H1 (cell line): ENCODE results near the gene NDUFB10. TPM values are rescaled to one million over a fixed set of nuclear protein-coding genes. Genes with fewer than 3 reads are reported as not detected.

Experiments used
- CTCF ChIA-PET: fragments of 300-600 bp; sonication (Branson Sonifier 250); formaldehyde crosslinking; loops from one replicate; lab custom pipeline; 2021; ENCODE audit not compliant: partially characterized antibody; lab: Charles Lee
- POLR2A ChIA-PET: fragments of 300-600 bp; sonication (Branson Sonifier 250); formaldehyde crosslinking; loops from one replicate; lab custom pipeline; 2021; ENCODE audit warnings: inconsistent platforms; ENCODE audit not compliant: partially characterized antibody; lab: Charles Lee
- DNase-seq, 2 experiments: peaks; one replicate each; pipeline versions ENCODE4 v3.0.0 to v3.0.0-alpha.2; 2010 to 2022; ENCODE audit warnings: low spot score in 2 of 2, low read depth in 1 of 2, mixed read lengths in 1 of 2
- FAIRE-seq: peaks from 2 replicates; lab custom pipeline; 2011; peaks lifted over from hg19 to GRCh38; lab: Jason Lieb, UNC
- H2AFZ ChIP-seq: 2 replicates; pipeline ENCODE4 v1.8.1; 2012; ENCODE audit warnings: low read length, inconsistent platforms
- H2AK5ac ChIP-seq: 2 replicates; pipeline ENCODE4 v1.6.1; 2013; ENCODE audit warnings: low read depth, low read length
- H2BK120ac ChIP-seq: replicated peaks from 2 replicates; pipeline ENCODE3; 2013; ENCODE audit warnings: low read depth, low read length, inconsistent platforms
- H2BK12ac ChIP-seq: 2 replicates; pipeline ENCODE4 v1.6.1; 2013; ENCODE audit warnings: low read depth, low read length
- H2BK15ac ChIP-seq: 2 replicates; pipeline ENCODE4 v1.6.1; 2013; ENCODE audit warnings: low read length
- H2BK20ac ChIP-seq: 2 replicates; pipeline ENCODE4 v1.6.1; 2013; ENCODE audit warnings: low read length
- H2BK5ac ChIP-seq: 2 replicates; pipeline ENCODE4 v1.6.1; 2013; ENCODE audit warnings: low read depth, low read length
- H3K14ac ChIP-seq: 2 replicates; pipeline ENCODE4 v1.6.1; 2013; ENCODE audit warnings: inconsistent platforms; ENCODE audit not compliant: insufficient read length
- H3K18ac ChIP-seq: 2 replicates; pipeline ENCODE4 v1.6.1; 2013; ENCODE audit warnings: low read length; ENCODE audit errors: extremely low read depth
- H3K23ac ChIP-seq: 2 replicates; pipeline ENCODE4 v1.6.1; 2013; ENCODE audit warnings: inconsistent platforms; ENCODE audit not compliant: insufficient read length
- H3K23me2 ChIP-seq: 2 replicates; pipeline ENCODE4 v1.6.1; 2013; ENCODE audit warnings: low read depth, low read length
- H3K27ac ChIP-seq: 2 replicates; pipeline ENCODE4 v1.6.1; 2011; ENCODE audit warnings: low read depth, low read length, inconsistent platforms
- H3K27me3 ChIP-seq, 4 experiments: replicated peaks in 1 of 4; 1 replicate in 1 of 4; 2 replicates in 3 of 4; pipeline versions ENCODE4 v1.6.1 to v1.8.1; 2011 to 2013; ENCODE audit warnings: low read length in 3 of 4, mild to moderate bottlenecking in 3 of 4, inconsistent platforms in 2 of 4, mixed read lengths in 2 of 4, moderate library complexity in 1 of 4; ENCODE audit not compliant: control insufficient read depth in 3 of 4, insufficient read depth in 3 of 4; ENCODE audit errors: extremely low read depth in 1 of 4
- H3K36me3 ChIP-seq, 4 experiments: 2 replicates each; pipeline versions ENCODE4 v1.6.1 to v1.8.1; 2011 to 2013; ENCODE audit warnings: mild to moderate bottlenecking in 4 of 4, low read length in 3 of 4, moderate library complexity in 2 of 4, control low read depth in 1 of 4, inconsistent platforms in 1 of 4; ENCODE audit not compliant: insufficient read depth in 4 of 4, control insufficient read depth in 2 of 4
- H3K4ac ChIP-seq: replicated peaks from 2 replicates; pipeline ENCODE3; 2013; ENCODE audit warnings: low read length, low read depth, mixed read lengths, inconsistent platforms; ENCODE audit not compliant: insufficient read length
- H3K4me1 ChIP-seq, 4 experiments: replicated peaks in 1 of 4; 1 replicate in 1 of 4; 2 replicates in 3 of 4; pipeline versions ENCODE4 v1.6.1 to v1.8.1; 2011 to 2013; ENCODE audit warnings: low read length in 3 of 4, inconsistent platforms in 2 of 4, mixed read lengths in 1 of 4; ENCODE audit not compliant: insufficient read depth in 4 of 4, control insufficient read depth in 3 of 4
- H3K4me2 ChIP-seq, 2 experiments: 2 replicates each; pipeline versions ENCODE4 v1.6.1 to v1.8.1; 2011 to 2013; ENCODE audit warnings: low read depth in 2 of 2, low read length in 2 of 2, control low read depth in 1 of 2, inconsistent platforms in 1 of 2, mild to moderate bottlenecking in 1 of 2; ENCODE audit not compliant: insufficient read depth in 1 of 2
- H3K4me3 ChIP-seq, 4 experiments: fragments of 200-600, 300-600 bp in 1 of 4; sonication (generic), shearing (Covaris generic), sonication (Bioruptor Twin) in 1 of 4; 2 replicates each; pipeline versions ENCODE4 v1.5.1 to v1.8.1; 2011 to 2016; ENCODE audit warnings: low read length in 4 of 4, low read depth in 3 of 4, control low read depth in 2 of 4, inconsistent platforms in 2 of 4, mild to moderate bottlenecking in 2 of 4, mixed read lengths in 1 of 4, moderate library complexity in 1 of 4; ENCODE audit not compliant: insufficient read depth in 2 of 4; ENCODE audit errors: extremely low read depth in 1 of 4
- H3K56ac ChIP-seq: replicated peaks from 2 replicates; pipeline ENCODE3; 2013; ENCODE audit warnings: low read depth, mild to moderate bottlenecking, mixed read lengths, low read length, inconsistent platforms; ENCODE audit not compliant: insufficient read length
- H3K79me1 ChIP-seq: 2 replicates; pipeline ENCODE4 v1.6.1; 2013; ENCODE audit warnings: low read depth, low read length, control low read depth
- H3K79me2 ChIP-seq, 2 experiments: 2 replicates each; pipeline versions ENCODE4 v1.6.1 to v1.8.1; 2012 to 2013; ENCODE audit warnings: low read length in 2 of 2, mild to moderate bottlenecking in 2 of 2, inconsistent platforms in 1 of 2; ENCODE audit not compliant: insufficient read depth in 2 of 2, control insufficient read depth in 1 of 2
- H3K9ac ChIP-seq, 4 experiments: replicated peaks in 1 of 4; 1 replicate in 1 of 4; 2 replicates in 3 of 4; pipeline versions ENCODE4 v1.6.1 to v1.8.1; 2011 to 2013; ENCODE audit warnings: low read depth in 3 of 4, low read length in 3 of 4, control low read depth in 2 of 4, mild to moderate bottlenecking in 2 of 4, moderate library complexity in 2 of 4, inconsistent platforms in 1 of 4; ENCODE audit errors: extremely low read depth in 1 of 4
- H3K9me3 ChIP-seq, 2 experiments: 2 replicates each; pipeline versions ENCODE4 v1.6.1 to v1.8.1; 2012 to 2013; ENCODE audit warnings: mild to moderate bottlenecking in 2 of 2, moderate library complexity in 2 of 2, control low read depth in 1 of 2, inconsistent platforms in 1 of 2, low read depth in 1 of 2, low read length in 1 of 2, mixed read lengths in 1 of 2; ENCODE audit not compliant: insufficient read depth in 2 of 2
- H4K20me1 ChIP-seq, 2 experiments: replicated peaks in 1 of 2; 2 replicates each; pipeline versions ENCODE3 to v1.8.1; 2011 to 2013; ENCODE audit warnings: inconsistent platforms in 2 of 2, low read length in 2 of 2, mild to moderate bottlenecking in 1 of 2; ENCODE audit not compliant: insufficient read depth in 2 of 2, control insufficient read depth in 1 of 2
- H4K5ac ChIP-seq: 2 replicates; pipeline ENCODE4 v1.6.1; 2013; ENCODE audit warnings: low read length, low read depth, mixed read lengths, inconsistent platforms; ENCODE audit not compliant: insufficient read length
- H4K8ac ChIP-seq: 2 replicates; pipeline ENCODE4 v1.8.0; 2013; ENCODE audit warnings: mild to moderate bottlenecking, moderate library complexity, low read length, inconsistent platforms; ENCODE audit not compliant: insufficient read depth; ENCODE audit errors: extremely low read depth
- H4K91ac ChIP-seq: replicated peaks from 2 replicates; pipeline ENCODE3; 2013; ENCODE audit warnings: low read length, mixed read lengths, inconsistent platforms; ENCODE audit not compliant: insufficient read length
- KDM1A ChIP-seq: fragments of 200-600, 300-600 bp; sonication (generic); IDR thresholded peaks from 2 replicates; pipeline ENCODE4 v1.7.1; 2016; ENCODE audit warnings: mild to moderate bottlenecking, low read length, borderline replicate concordance
- MAX ChIP-seq: IDR thresholded peaks from 2 replicates; pipeline ENCODE4 v1.6.1; 2012; ENCODE audit warnings: inconsistent platforms
- WGBS, 2 experiments: shearing (Covaris generic) in 1 of 2; methylation state at CpG; one replicate each; pipeline versions ENCODE4 v1.1.6 to v1.1.7; 2013 to 2015; ENCODE audit warnings: low lambda C conversion rate in 2 of 2, mixed read lengths in 2 of 2, inconsistent platforms in 1 of 2, low coverage in 1 of 2, missing lambda C conversion rate in 1 of 2; ENCODE audit not compliant: insufficient replicate concordance in 2 of 2, insufficient coverage in 1 of 2, insufficient read length in 1 of 2; ENCODE audit errors: extremely low coverage in 1 of 2, missing lambda C conversion rate in 1 of 2; 5-methylcytosine and 5-hydroxymethylcytosine counted together
- polyA plus RNA-seq, 7 experiments: library from polyadenylated mRNA; depleted of rRNA in 3 of 7; stranded (reverse) in 5 of 7; unstranded in 2 of 7; fragments of >200 nt in 5 of 7; fragments of 200-250 nt in 2 of 7; gene quantifications; 1 replicate in 5 of 7; 2 replicates in 1 of 7; 4 replicates in 1 of 7; pipeline versions ENCODE4 v1.2.1 to v1.2.3, GENCODE V29; 2011 to 2013; ENCODE audit warnings: missing spikeins in 2 of 7, mixed read lengths in 2 of 7
- total RNA-seq: library from RNA; stranded (reverse); fragmentation: NEBNext Ultra II Directional; extraction: Animal tissue kit (Norgen Biotek cat#: 25700); gene quantifications from 2 replicates; pipeline ENCODE4 v1.2.1, GENCODE V29; 2021

NDUFB10 gene
- total and polyA plus RNA-seq, 2 of the 8 experiments (the other 6 are each of a cell fraction or from before 2014, with no cell fraction given), result 183 to 194 TPM

- 73% methylated on average over 23 of the region's 25 CpGs; no CpG with 5 or more reads in 1 of the 2 experiments for WGBS, 2 experiments
- peaks cover 39 to 66% (median 58%) of the 10 kb centered on the region in 4 experiments for H3K27me3 ChIP-seq
- DNase-seq (no peak), FAIRE-seq (no peak)
- no peak overlapping the region for H3K27ac ChIP-seq
- peak overlapping the region in 1 of 2 experiments; percentile 65; a peak in 1 of 4 replicates for H3K4me2 ChIP-seq
- H3K14ac ChIP-seq, result no peak overlapping the region
- H3K4me3 ChIP-seq, result no peak overlapping the region
- H2BK120ac ChIP-seq, result no peak overlapping the region
- no peaks in the 10 kb centered on the region for H3K79me2 ChIP-seq
- H4K5ac ChIP-seq, result no peak overlapping the region
- ChIA-PET CTCF (interaction anchor here (0.7 to 4.0 kb wide), 11 partner anchors 8 to 148 kb away, joined by 3 to 19 read pairs (median 3); no protein-coding TSS in a partner anchor), POLR2A (interaction anchor here (0.5 to 2.8 kb wide), 8 partner anchors 8 to 89 kb away, joined by 3 to 15 read pairs (median 6); partner anchors contain the start of genes FAHD1, HAGH and RPS2)
- H2AFZ ChIP-seq, result no peak overlapping the region
- H3K9ac ChIP-seq, result no peak overlapping the region
- no peak overlapping the region for H3K56ac ChIP-seq
- H4K91ac ChIP-seq, result no peak overlapping the region
- H3K36me3 ChIP-seq, result peaks cover 0 to 7% (median 0%) of the 10 kb centered on the region in 4 experiments; a peak in 1 of 8 replicates
- H3K18ac ChIP-seq, result no peak overlapping the region; the same call in 1 of the 2 replicates
- H2BK5ac ChIP-seq, result no peak overlapping the region
- H3K23me2 ChIP-seq, result peaks cover 9% of the 10 kb centered on the region; the same call in 1 of the 2 replicates
- no peaks in the 10 kb centered on the region for H3K9me3 ChIP-seq
- H3K79me1 ChIP-seq, result no peaks in the 10 kb centered on the region
- H3K4ac ChIP-seq, result no peak overlapping the region
- no peak overlapping the region for H4K8ac ChIP-seq
- H2AK5ac ChIP-seq, result no peak overlapping the region
- H2BK15ac ChIP-seq, result 0 out of 2 replicates have a peak overlapping the region, but pooled peaks have one; percentile 40
- H3K23ac ChIP-seq, result no peak overlapping the region
- H2BK20ac ChIP-seq, result 0 out of 2 replicates have a peak overlapping the region, but pooled peaks have one; percentile 72
- TF ChIP-seq KDM1A (no peak), MAX (peak; percentile 54)
- peaks cover 4 to 9% of the 10 kb centered on the region in 2 experiments for H4K20me1 ChIP-seq
- H2BK12ac ChIP-seq, result 0 out of 2 replicates have a peak overlapping the region, but pooled peaks have one; percentile 60
- H3K4me1 ChIP-seq, result peaks cover 0 to 37% (median 23%) of the 10 kb centered on the region in 4 experiments; a peak in 6 of 7 replicates
Measured at GRCh38 chr16:1915732-1916639, 43.4 kb upstream of the NDUFB10 start.
